GM12891 (cell line): Measurements from ENCODE around the gene FGF14.

Experiments used
- DNase-seq: peaks from one replicate; pipeline ENCODE4 v3.0.0; 2011; ENCODE audit warnings: low spot score; ENCODE audit not compliant: insufficient read length
- FAIRE-seq: peaks from 2 replicates; lab custom pipeline; 2011; peaks lifted over from hg19 to GRCh38; lab: Jason Lieb, UNC
- PAX5 ChIP-seq: IDR thresholded peaks from 2 replicates; pipeline ENCODE4 v1.6.1; 2011; ENCODE audit warnings: low read length, moderate library complexity, mild to moderate bottlenecking; ENCODE audit not compliant: insufficient read depth, severe bottlenecking
- POLR2A ChIP-seq: IDR thresholded peaks from 2 replicates; pipeline ENCODE4 v1.6.1; 2011; ENCODE audit warnings: low read depth, low read length, control low read depth
- POLR2AphosphoS5 ChIP-seq: IDR thresholded peaks from 2 replicates; pipeline ENCODE4 v1.6.1; 2011; ENCODE audit warnings: low read depth, low read length, control low read depth
- POU2F2 ChIP-seq: IDR thresholded peaks from 2 replicates; pipeline ENCODE4 v1.6.1; 2011; ENCODE audit warnings: low read depth, mild to moderate bottlenecking, control low read depth, low read length, moderate library complexity
- SPI1 ChIP-seq: IDR thresholded peaks from 2 replicates; pipeline ENCODE4 v1.6.1; 2011; ENCODE audit warnings: low read depth, low read length, control low read depth
- TAF1 ChIP-seq: IDR thresholded peaks from 2 replicates; pipeline ENCODE4 v1.6.1; 2011; ENCODE audit warnings: low read depth, low read length, control low read depth

FGF14 gene

GRCh38 chr13:101738336-101738735, 663.5 kb downstream of the FGF14 start:
- no peak for TF ChIP-seq POLR2A
- TF ChIP-seq PAX5 = no peak
- no peak for TF ChIP-seq POLR2AphosphoS5
- DNase-seq (no peak), FAIRE-seq (no peak)

- DNase-seq (no peak), FAIRE-seq (no peak)
- TF ChIP-seq POLR2AphosphoS5 = no peak
- no peak for TF ChIP-seq POLR2A
- TF ChIP-seq SPI1 = no peak
- no peak for TF ChIP-seq PAX5
- no peak for TF ChIP-seq POU2F2
- no peak for TF ChIP-seq TAF1
Measured at GRCh38 chr13:101736566-101736965, 665.3 kb downstream of the FGF14 start.

- DNase-seq (no peak), FAIRE-seq (no peak)
- TF ChIP-seq SPI1 (no peak), POLR2AphosphoS5 (no peak), TAF1 (no peak), POLR2A (no peak), PAX5 (no peak), POU2F2 (no peak)
Measured at GRCh38 chr13:101730420-101731000, 671.3 kb downstream of the FGF14 start.

GRCh38 chr13:101728615-101729014, 673.2 kb downstream of the FGF14 start:
- DNase-seq = no peak
- TF ChIP-seq TAF1 (no peak), POLR2A (no peak), PAX5 (no peak), POU2F2 (no peak), SPI1 (no peak), POLR2AphosphoS5 (no peak)
- FAIRE-seq = no peak

- DNase-seq (no peak), FAIRE-seq (no peak)
- no peak for TF ChIP-seq POLR2A
Measured at GRCh38 chr13:101728021-101728420, 673.8 kb downstream of the FGF14 start.

- no peak for FAIRE-seq
Measured at GRCh38 chr13:101727118-101727517, 674.7 kb downstream of the FGF14 start.

GRCh38 chr13:101726681-101727080, 675.2 kb downstream of the FGF14 start:
- FAIRE-seq = no peak
- TF ChIP-seq TAF1 (no peak), POLR2AphosphoS5 (no peak), PAX5 (no peak), POLR2A (no peak), POU2F2 (no peak), SPI1 (no peak)
- DNase-seq = no peak

More at GRCh38 chr13:101727118-101727517, 674.7 kb downstream of the FGF14 start:
- no peak for DNase-seq
- TF ChIP-seq POU2F2 (no peak), POLR2AphosphoS5 (no peak), PAX5 (no peak), TAF1 (no peak), SPI1 (no peak), POLR2A (no peak)

GRCh38 chr13:101718496-101718895, 683.4 kb downstream of the FGF14 start:
- FAIRE-seq = no peak
- DNase-seq = no peak
- no peak for TF ChIP-seq POU2F2
- TF ChIP-seq SPI1 = no peak
- no peak for TF ChIP-seq POLR2AphosphoS5
- no peak for TF ChIP-seq PAX5
- no peak for TF ChIP-seq POLR2A
- TF ChIP-seq TAF1 = no peak

GRCh38 chr13:101717353-101717752, 684.5 kb downstream of the FGF14 start:
- TF ChIP-seq PAX5 (no peak), TAF1 (no peak), POLR2AphosphoS5 (no peak), POU2F2 (no peak), SPI1 (no peak), POLR2A (no peak)
- DNase-seq (no peak), FAIRE-seq (no peak)

GRCh38 chr13:101714195-101714594, 687.7 kb downstream of the FGF14 start:
- FAIRE-seq (no peak), DNase-seq (no peak)
- TF ChIP-seq POLR2A = no peak
- no peak for TF ChIP-seq TAF1
- TF ChIP-seq PAX5 = no peak
- TF ChIP-seq SPI1 = no peak
- no peak for TF ChIP-seq POLR2AphosphoS5
- no peak for TF ChIP-seq POU2F2

- no peak for FAIRE-seq
Measured at GRCh38 chr13:101712026-101712348, 689.9 kb downstream of the FGF14 start.

More at GRCh38 chr13:101712026-101712348, 689.9 kb downstream of the FGF14 start:
- DNase-seq = no peak
- TF ChIP-seq POLR2A (no peak), PAX5 (no peak), POLR2AphosphoS5 (no peak), POU2F2 (no peak), SPI1 (no peak), TAF1 (no peak)
